IPS DF 4.7 (cell line): ENCODE measurements around the gene OGFOD2.
"Not testable (repeated sequence)": the region's sequence is repeated elsewhere in the genome, so short reads cannot be mapped to it uniquely, and the experiment has no call there.

ENCODE experiments used
- DNase-seq: peaks from one replicate; pipeline ENCODE4 v3.0.0-alpha.2; 2013; ENCODE audit warnings: low spot score; ENCODE audit errors: extremely low read depth

The OGFOD2 gene

GRCh38 chr12:123001464-123001863 lies 26.4 kb downstream of the OGFOD2 start:
- DNase-seq: no peak

GRCh38 chr12:123003257-123003656 lies 28.2 kb downstream of the OGFOD2 start:
- DNase-seq: no peak

- no peak for DNase-seq
Observed at GRCh38 chr12:123004287-123004686, 29.2 kb downstream of the OGFOD2 start.

- DNase-seq: no peak
Observed at GRCh38 chr12:123005081-123005626, 30.1 kb downstream of the OGFOD2 start.

- DNase-seq: no peak
Observed at GRCh38 chr12:123006977-123007376, 31.9 kb downstream of the OGFOD2 start.

GRCh38 chr12:123010110-123010509 lies 35.1 kb downstream of the OGFOD2 start:
- no peak for DNase-seq

GRCh38 chr12:123010681-123011080 lies 35.6 kb downstream of the OGFOD2 start:
- DNase-seq: no peak

GRCh38 chr12:123011701-123012100 lies 36.7 kb downstream of the OGFOD2 start:
- DNase-seq: no peak

GRCh38 chr12:123013185-123014095 lies 38.4 kb downstream of the OGFOD2 start:
- DNase-seq: no peak

GRCh38 chr12:123014473-123014872 lies 39.4 kb downstream of the OGFOD2 start:
- not testable (repeated sequence) for DNase-seq

- DNase-seq: no peak
Observed at GRCh38 chr12:123017753-123018152, 42.7 kb downstream of the OGFOD2 start.

- DNase-seq: no peak
Observed at GRCh38 chr12:123019841-123020138, 44.7 kb downstream of the OGFOD2 start.

- no peak for DNase-seq
Observed at GRCh38 chr12:123021688-123022604, 46.9 kb downstream of the OGFOD2 start.

- no peak for DNase-seq
Observed at GRCh38 chr12:123022846-123023245, 47.8 kb downstream of the OGFOD2 start.

- no peak for DNase-seq
Observed at GRCh38 chr12:123024819-123025391, 49.9 kb downstream of the OGFOD2 start.

- DNase-seq: no peak
Observed at GRCh38 chr12:123026094-123026853, 51.2 kb downstream of the OGFOD2 start.

GRCh38 chr12:123027726-123028445 lies 52.8 kb downstream of the OGFOD2 start:
- no peak for DNase-seq

GRCh38 chr12:123028475-123028874 lies 53.4 kb downstream of the OGFOD2 start:
- no peak for DNase-seq

GRCh38 chr12:123029550-123029949 lies 54.5 kb downstream of the OGFOD2 start:
- no peak for DNase-seq
